Measurements from ENCODE around the gene DNASE1L1. TPM values are rescaled to one million over a fixed set of nuclear protein-coding genes. Genes with fewer than 3 reads are reported as not detected.

Gene DNASE1L1
- total RNA-seq, 3 donors from 2014 or later = 18.1 to 30.8 (median 25.6) TPM

- TF ChIP-seq CTCF (IDR thresholded peaks at IDR 0.05) = no peak
- H3K9me3 ChIP-seq = no peaks in the 10 kb centered on the region
- no peaks in the 10 kb centered on the region for H3K36me3 ChIP-seq (ENCODE audit: low read depth)
- intact Hi-C loops (cut with DNase I, micrococcal nuclease) = no loop called here
- DNase-seq (peak; percentile 85 to 88 (median 87)), ATAC-seq (peak; percentile 88)
- peaks cover 6% of the 10 kb centered on the region for H3K4me1 ChIP-seq (ENCODE audit: low read depth)
- peak within 1 kb of the TSS; percentile 24 for H3K4me3 ChIP-seq
Observed at GRCh38 chrX:154443992-154444754, 35.1 kb upstream of the DNASE1L1 start, which contains the start of gene FAM50A. Gene FAM50A (plus strand): TSS chrX:154444141. CDS start chrX:154444236, 95 bp downstream.

- peaks cover 6% of the 10 kb centered on the region for H3K4me1 ChIP-seq (ENCODE audit: low read depth)
- no peaks in the 10 kb centered on the region for H3K9me3 ChIP-seq
- H3K36me3 ChIP-seq (ENCODE audit: low read depth) = no peaks in the 10 kb centered on the region
- intact Hi-C loops (cut with DNase I, micrococcal nuclease) = no loop called here
- no peak overlapping the region for H3K4me3 ChIP-seq
- no peak for TF ChIP-seq CTCF (IDR thresholded peaks at IDR 0.05)
- ATAC-seq (no peak), DNase-seq (peak in 1 of 3 donors; percentile 12)
Observed at GRCh38 chrX:154443479-154443910, 34.4 kb upstream of the DNASE1L1 start.

- no peaks in the 10 kb centered on the region for H3K36me3 ChIP-seq (ENCODE audit: low read depth)
- intact Hi-C loops (cut with DNase I, micrococcal nuclease) = no loop called here
- H3K4me1 ChIP-seq (ENCODE audit: low read depth) = peaks cover 6% of the 10 kb centered on the region
- H3K9me3 ChIP-seq = no peaks in the 10 kb centered on the region
- no peak overlapping the region for H3K4me3 ChIP-seq
- TF ChIP-seq CTCF (IDR thresholded peaks at IDR 0.05) = no peak
- DNase-seq = no peak
- no peak for ATAC-seq
Observed at GRCh38 chrX:154441984-154442707, 33.1 kb upstream of the DNASE1L1 start.

- Histone ChIP-seq H3K9me3 (no peaks in the 10 kb centered on the region), H3K4me3 (no peak overlapping the region), H3K36me3 (ENCODE audit: low read depth) (no peaks in the 10 kb centered on the region), H3K4me1 (ENCODE audit: low read depth) (peaks cover 6% of the 10 kb centered on the region)
- no peak for DNase-seq
- no peak for TF ChIP-seq CTCF (IDR thresholded peaks at IDR 0.05)
- no peak for ATAC-seq
- intact Hi-C loops (cut with DNase I, micrococcal nuclease) = no loop called here
Observed at GRCh38 chrX:154441564-154441963, 32.5 kb upstream of the DNASE1L1 start.

- peaks cover 6% of the 10 kb centered on the region for H3K4me1 ChIP-seq (ENCODE audit: low read depth)
- no peaks in the 10 kb centered on the region for H3K36me3 ChIP-seq (ENCODE audit: low read depth)
- no peak for ATAC-seq
- H3K4me3 ChIP-seq = no peak overlapping the region
- DNase-seq = no peak
- no peaks in the 10 kb centered on the region for H3K9me3 ChIP-seq
- TF ChIP-seq CTCF (IDR thresholded peaks at IDR 0.05) = no peak
- intact Hi-C loops (cut with DNase I, micrococcal nuclease) = no loop called here
Observed at GRCh38 chrX:154440623-154441357, 31.7 kb upstream of the DNASE1L1 start.
